GM12875 (cell line): ENCODE results near the gene CMTM4.

Experiments
- H3K4me3 ChIP-seq: one replicate; pipeline ENCODE4 v1.5.1; 2011; ENCODE audit warnings: low read depth, low read length, control low read depth
- CTCF ChIP-seq: IDR thresholded peaks from 2 replicates; pipeline ENCODE4 v1.5.1; 2011; ENCODE audit warnings: low read depth, mild to moderate bottlenecking, control low read depth, inconsistent platforms, low read length, moderate library complexity, borderline replicate concordance; ENCODE audit not compliant: insufficient read depth

The CMTM4 gene

DNA sequence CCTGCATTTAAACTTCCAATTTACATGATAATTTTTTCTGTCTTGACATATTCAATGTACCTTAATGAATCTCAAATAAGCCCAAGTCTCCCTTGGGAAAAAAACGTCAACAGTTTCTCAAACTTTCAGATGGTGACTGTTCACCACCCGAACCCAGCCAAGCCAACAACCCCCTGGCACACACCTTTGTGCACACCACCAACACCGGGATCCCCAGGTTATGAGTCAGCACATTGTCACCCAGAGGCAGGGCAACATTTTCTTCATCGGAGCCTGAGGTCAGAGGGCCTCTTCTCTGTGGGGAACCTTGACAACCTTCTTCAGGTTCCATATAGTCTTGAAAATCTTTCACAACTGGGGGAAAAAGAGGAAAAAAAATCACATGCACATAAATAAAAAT is 39.3 kb upstream of the CMTM4 start:
- no peak for TF ChIP-seq CTCF
- H3K4me3 ChIP-seq: no peak overlapping the region

GRCh38 chr16:66731101-66731500 is 34.6 kb upstream of the CMTM4 start:
- no peak for TF ChIP-seq CTCF
- H3K4me3 ChIP-seq: no peak overlapping the region

- no peak overlapping the region for H3K4me3 ChIP-seq
- no peak for TF ChIP-seq CTCF
These were observed 32.3 kb upstream of the CMTM4 start for GRCh38 chr16:66728804-66729203.

GRCh38 chr16:66728117-66728787 is 31.7 kb upstream of the CMTM4 start:
- H3K4me3 ChIP-seq: no peak overlapping the region
- peak; percentile 40; the same call in 1 of the 2 replicates for TF ChIP-seq CTCF

DNA sequence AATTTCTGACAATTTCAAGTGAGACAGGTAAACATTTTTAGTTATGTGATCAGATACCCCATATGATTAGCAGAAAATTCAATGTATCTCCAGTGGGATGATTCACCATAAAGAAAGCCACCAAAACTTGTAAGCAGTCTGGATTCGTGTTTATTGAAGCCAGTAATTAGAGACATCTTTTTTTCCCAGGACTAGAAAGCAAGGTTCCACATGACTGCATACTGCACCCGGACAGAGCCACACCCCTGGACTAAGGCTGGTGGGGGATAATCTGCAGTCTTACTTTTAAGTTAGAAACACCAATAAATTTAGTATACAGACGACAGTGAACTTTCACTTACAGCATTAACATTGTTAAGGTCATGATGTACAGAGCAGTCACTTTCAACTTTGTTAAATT is 24.2 kb upstream of the CMTM4 start:
- H3K4me3 ChIP-seq: no peak overlapping the region
- TF ChIP-seq CTCF: no peak

- H3K4me3 ChIP-seq: no peak overlapping the region
- TF ChIP-seq CTCF: no peak
These were observed 22.7 kb upstream of the CMTM4 start for GRCh38 chr16:66719246-66719645.

DNA sequence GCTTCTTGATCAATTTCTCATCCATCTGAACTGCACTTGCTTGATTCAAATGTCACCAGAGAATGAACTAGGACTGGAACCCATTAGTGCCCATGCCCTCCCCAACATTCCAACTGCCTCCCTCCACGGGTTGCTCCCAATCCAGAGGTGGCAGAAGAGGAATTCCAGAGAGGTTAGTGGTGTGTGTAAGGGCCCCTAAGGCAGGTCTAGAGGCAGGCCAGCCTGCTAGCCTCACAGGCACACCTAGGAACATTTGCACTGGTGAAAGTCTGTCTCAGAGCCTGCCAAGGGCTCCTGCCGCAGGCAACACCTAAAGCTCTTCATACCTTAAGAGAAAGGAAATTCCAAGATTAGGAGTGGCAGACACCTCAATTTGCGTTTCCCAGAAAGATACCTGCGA is 21.2 kb upstream of the CMTM4 start:
- TF ChIP-seq CTCF: no peak
- no peak overlapping the region for H3K4me3 ChIP-seq
